Ishikawa (cell line): Measurements from ENCODE around the gene SOWAHC.

Experiments
- CEBPB ChIP-seq: IDR thresholded peaks from 2 replicates; pipeline ENCODE4 v1.6.1; 2012
- CREB1 ChIP-seq: IDR thresholded peaks from 2 replicates; pipeline ENCODE4 v1.6.1; 2012; ENCODE audit warnings: low read depth
- EGR1 ChIP-seq: IDR thresholded peaks from 2 replicates; pipeline ENCODE4 v1.6.1; 2012
- EP300 ChIP-seq: IDR thresholded peaks from 2 replicates; pipeline ENCODE4 v1.6.1; 2012; ENCODE audit warnings: borderline replicate concordance
- FOXM1 ChIP-seq: IDR thresholded peaks from 2 replicates; pipeline ENCODE4 v1.6.1; 2012; ENCODE audit warnings: low read depth, borderline replicate concordance
- MAX ChIP-seq: IDR thresholded peaks from 2 replicates; pipeline ENCODE4 v1.6.1; 2012
- NFIC ChIP-seq: IDR thresholded peaks from 2 replicates; pipeline ENCODE4 v1.6.1; 2012
- RAD21 ChIP-seq: IDR thresholded peaks from 2 replicates; pipeline ENCODE4 v1.6.1; 2012; ENCODE audit warnings: low read depth
- REST ChIP-seq: IDR thresholded peaks from 2 replicates; pipeline ENCODE4 v1.6.1; 2012; ENCODE audit warnings: low read depth, mild to moderate bottlenecking
- TCF12 ChIP-seq: IDR thresholded peaks from 2 replicates; pipeline ENCODE4 v1.6.1; 2012; ENCODE audit warnings: low read depth
- TEAD4 ChIP-seq: IDR thresholded peaks from 2 replicates; pipeline ENCODE4 v1.6.1; 2012
- USF1 ChIP-seq: IDR thresholded peaks from 2 replicates; pipeline ENCODE4 v1.6.1; 2012
- YY1 ChIP-seq: IDR thresholded peaks from 2 replicates; pipeline ENCODE4 v1.6.1; 2012; ENCODE audit warnings: low read depth

- TF ChIP-seq MAX (no peak), EGR1 (no peak), REST (no peak), YY1 (no peak), RAD21 (no peak), USF1 (no peak), CEBPB (no peak), CREB1 (no peak), FOXM1 (no peak), EP300 (no peak), NFIC (no peak), TEAD4 (no peak), TCF12 (no peak)
Observed at GRCh38 chr2:109619032-109619615, 5.0 kb downstream of the SOWAHC start.
